ENCODE data around the gene PPT2. TPM values are rescaled to one million over a fixed set of nuclear protein-coding genes. Genes with fewer than 3 reads are reported as not detected.

PPT2 gene
- total and polyA plus RNA-seq, 2 of the 13 experiments (the other 11 are each of a cell fraction or from before 2014, with no cell fraction given) = 39.2 to 61.8 TPM

GRCh38 chr6:32177183-32177787 is 23.3 kb downstream of the PPT2 start (continued):
- peak; percentile 89 for TF ChIP-seq YY1 (IDR thresholded peaks at IDR 0.05; ENCODE audit: insufficient read depth, insufficient replicate concordance, low read depth, low read length)
- no peak for TF ChIP-seq ZNF782 (CRISPR knock-in tag; IDR thresholded peaks at IDR 0.05; ENCODE audit: borderline replicate concordance)
- no peak; the same call in 1 of the 2 replicates for TF ChIP-seq ZNF280B (CRISPR knock-in tag; IDR thresholded peaks at IDR 0.05; ENCODE audit: borderline replicate concordance)
- TF ChIP-seq RBM39 (IDR thresholded peaks at IDR 0.05; ENCODE audit: low read depth, low read length, poor library complexity, severe bottlenecking) = no peak
- no peak; the same call in none of the 2 replicates for TF ChIP-seq FOXO1 (CRISPR knock-in tag; IDR thresholded peaks at IDR 0.05)
- no peak for TF ChIP-seq HNRNPL (IDR thresholded peaks at IDR 0.05; ENCODE audit: low read depth, low read length)
- 0 out of 2 replicates have a peak, but pooled peaks have one; percentile 14 for TF ChIP-seq ZNF263 (CRISPR knock-in tag; IDR thresholded peaks at IDR 0.05)
- TF ChIP-seq ZNF619 (CRISPR knock-in tag; IDR thresholded peaks at IDR 0.05) = no peak
- no peak for TF ChIP-seq TMF1 (CRISPR knock-in tag; IDR thresholded peaks at IDR 0.05; ENCODE audit: low read depth)
- no peak for TF ChIP-seq NAIF1 (CRISPR knock-in tag; IDR thresholded peaks at IDR 0.05; ENCODE audit: borderline replicate concordance)
- TF ChIP-seq TRAFD1 (CRISPR knock-in tag; IDR thresholded peaks at IDR 0.05; ENCODE audit: borderline replicate concordance) = 0 out of 2 replicates have a peak, but pooled peaks have one; percentile 21
- TF ChIP-seq ATF4 (CRISPR knock-in tag; IDR thresholded peaks at IDR 0.05) = no peak
- peak; percentile 53 for TF ChIP-seq PHF20 (CRISPR knock-in tag; IDR thresholded peaks at IDR 0.05)
- TF ChIP-seq CENPX (CRISPR knock-in tag; IDR thresholded peaks at IDR 0.05) = no peak
- TF ChIP-seq ZHX2 (IDR thresholded peaks at IDR 0.05; ENCODE audit: low read depth) = no peak
- TF ChIP-seq ZHX2 (CRISPR knock-in tag; IDR thresholded peaks at IDR 0.05; ENCODE audit: borderline replicate concordance) = no peak
